Measurements from ENCODE around the gene RSKR. TPM values are rescaled to one million over a fixed set of nuclear protein-coding genes. Genes with fewer than 3 reads are reported as not detected.

RSKR gene
- total and polyA plus RNA-seq, 9 of the 15 experiments (the other 6 are each of a cell fraction or from before 2014, with no cell fraction given): 1.4 to 42.3 (median 16.2) TPM

DNA sequence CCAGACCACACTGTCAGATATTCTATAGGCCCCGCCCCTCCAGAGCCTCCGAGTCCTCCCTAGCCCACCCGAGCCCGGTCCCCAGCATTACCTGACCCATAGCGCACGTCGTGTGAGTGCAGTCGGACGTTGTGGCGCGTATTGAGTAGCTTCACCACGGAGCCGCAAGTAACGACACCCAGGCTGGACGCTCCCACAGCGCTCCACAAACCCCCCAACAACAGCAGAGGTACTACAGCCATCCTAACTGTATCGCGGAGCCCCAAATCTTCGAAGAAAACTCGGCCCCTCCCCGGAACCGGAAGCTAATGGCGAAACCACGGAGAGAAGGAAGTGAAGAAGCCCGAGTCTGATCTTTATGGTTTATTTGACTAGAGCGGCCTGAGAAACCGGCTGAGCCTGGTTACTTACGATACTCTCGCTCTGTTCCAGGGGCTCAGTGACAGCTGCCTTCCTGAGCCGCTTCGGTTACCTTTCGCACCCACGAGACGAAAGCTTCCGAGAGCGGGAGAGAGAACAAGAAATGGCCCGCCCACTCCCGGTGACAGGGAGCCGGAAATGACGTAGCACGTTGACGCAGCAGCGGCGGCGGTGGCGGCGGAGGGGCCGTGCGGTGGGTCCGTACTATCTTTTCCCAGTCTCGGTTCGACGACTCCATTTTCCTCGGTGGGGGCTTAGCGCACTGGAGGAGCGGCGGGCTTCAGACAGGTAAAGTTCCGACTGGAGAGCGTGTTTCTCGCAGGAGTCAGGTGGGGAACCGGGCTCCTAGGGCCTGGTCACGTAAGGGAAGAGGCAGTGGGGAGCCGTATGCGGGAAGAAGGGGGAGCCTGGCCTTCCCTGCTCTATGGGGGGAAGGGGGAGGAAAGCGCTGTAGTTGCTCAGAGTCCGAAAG lies 47.9 kb upstream of the RSKR start, which contains the start of the genes SDF2 and SUPT6H (continued):
- TF ChIP-seq, protein P1, sequence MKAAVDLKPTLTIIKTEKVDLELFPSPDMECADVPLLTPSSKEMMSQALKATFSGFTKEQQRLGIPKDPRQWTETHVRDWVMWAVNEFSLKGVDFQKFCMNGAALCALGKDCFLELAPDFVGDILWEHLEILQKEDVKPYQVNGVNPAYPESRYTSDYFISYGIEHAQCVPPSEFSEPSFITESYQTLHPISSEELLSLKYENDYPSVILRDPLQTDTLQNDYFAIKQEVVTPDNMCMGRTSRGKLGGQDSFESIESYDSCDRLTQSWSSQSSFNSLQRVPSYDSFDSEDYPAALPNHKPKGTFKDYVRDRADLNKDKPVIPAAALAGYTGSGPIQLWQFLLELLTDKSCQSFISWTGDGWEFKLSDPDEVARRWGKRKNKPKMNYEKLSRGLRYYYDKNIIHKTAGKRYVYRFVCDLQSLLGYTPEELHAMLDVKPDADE (conservative IDR thresholded peaks at IDR 0.05; ENCODE audit: control insufficient read depth, low read depth, low read length): peak; percentile 72
- TF ChIP-seq, protein P2, sequence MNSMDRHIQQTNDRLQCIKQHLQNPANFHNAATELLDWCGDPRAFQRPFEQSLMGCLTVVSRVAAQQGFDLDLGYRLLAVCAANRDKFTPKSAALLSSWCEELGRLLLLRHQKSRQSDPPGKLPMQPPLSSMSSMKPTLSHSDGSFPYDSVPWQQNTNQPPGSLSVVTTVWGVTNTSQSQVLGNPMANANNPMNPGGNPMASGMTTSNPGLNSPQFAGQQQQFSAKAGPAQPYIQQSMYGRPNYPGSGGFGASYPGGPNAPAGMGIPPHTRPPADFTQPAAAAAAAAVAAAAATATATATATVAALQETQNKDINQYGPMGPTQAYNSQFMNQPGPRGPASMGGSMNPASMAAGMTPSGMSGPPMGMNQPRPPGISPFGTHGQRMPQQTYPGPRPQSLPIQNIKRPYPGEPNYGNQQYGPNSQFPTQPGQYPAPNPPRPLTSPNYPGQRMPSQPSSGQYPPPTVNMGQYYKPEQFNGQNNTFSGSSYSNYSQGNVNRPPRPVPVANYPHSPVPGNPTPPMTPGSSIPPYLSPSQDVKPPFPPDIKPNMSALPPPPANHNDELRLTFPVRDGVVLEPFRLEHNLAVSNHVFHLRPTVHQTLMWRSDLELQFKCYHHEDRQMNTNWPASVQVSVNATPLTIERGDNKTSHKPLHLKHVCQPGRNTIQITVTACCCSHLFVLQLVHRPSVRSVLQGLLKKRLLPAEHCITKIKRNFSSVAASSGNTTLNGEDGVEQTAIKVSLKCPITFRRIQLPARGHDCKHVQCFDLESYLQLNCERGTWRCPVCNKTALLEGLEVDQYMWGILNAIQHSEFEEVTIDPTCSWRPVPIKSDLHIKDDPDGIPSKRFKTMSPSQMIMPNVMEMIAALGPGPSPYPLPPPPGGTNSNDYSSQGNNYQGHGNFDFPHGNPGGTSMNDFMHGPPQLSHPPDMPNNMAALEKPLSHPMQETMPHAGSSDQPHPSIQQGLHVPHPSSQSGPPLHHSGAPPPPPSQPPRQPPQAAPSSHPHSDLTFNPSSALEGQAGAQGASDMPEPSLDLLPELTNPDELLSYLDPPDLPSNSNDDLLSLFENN (IDR thresholded peaks at IDR 0.05; ENCODE audit: low read depth in 2 of 2, low read length in 2 of 2): peak in 1 of 2 experiments; percentile 37; a peak in 1 of 4 replicates
- TF ChIP-seq, protein P3, sequence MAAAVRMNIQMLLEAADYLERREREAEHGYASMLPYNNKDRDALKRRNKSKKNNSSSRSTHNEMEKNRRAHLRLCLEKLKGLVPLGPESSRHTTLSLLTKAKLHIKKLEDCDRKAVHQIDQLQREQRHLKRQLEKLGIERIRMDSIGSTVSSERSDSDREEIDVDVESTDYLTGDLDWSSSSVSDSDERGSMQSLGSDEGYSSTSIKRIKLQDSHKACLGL (CRISPR knock-in tag; IDR thresholded peaks at IDR 0.05; ENCODE audit: borderline replicate concordance, poor library complexity, severe bottlenecking): no peak
- 0 out of 2 replicates have a peak, but pooled peaks have one; percentile 6 for TF ChIP-seq CBX5 (IDR thresholded peaks at IDR 0.05; ENCODE audit: borderline replicate concordance, low read depth)
- TF ChIP-seq, protein P4, sequence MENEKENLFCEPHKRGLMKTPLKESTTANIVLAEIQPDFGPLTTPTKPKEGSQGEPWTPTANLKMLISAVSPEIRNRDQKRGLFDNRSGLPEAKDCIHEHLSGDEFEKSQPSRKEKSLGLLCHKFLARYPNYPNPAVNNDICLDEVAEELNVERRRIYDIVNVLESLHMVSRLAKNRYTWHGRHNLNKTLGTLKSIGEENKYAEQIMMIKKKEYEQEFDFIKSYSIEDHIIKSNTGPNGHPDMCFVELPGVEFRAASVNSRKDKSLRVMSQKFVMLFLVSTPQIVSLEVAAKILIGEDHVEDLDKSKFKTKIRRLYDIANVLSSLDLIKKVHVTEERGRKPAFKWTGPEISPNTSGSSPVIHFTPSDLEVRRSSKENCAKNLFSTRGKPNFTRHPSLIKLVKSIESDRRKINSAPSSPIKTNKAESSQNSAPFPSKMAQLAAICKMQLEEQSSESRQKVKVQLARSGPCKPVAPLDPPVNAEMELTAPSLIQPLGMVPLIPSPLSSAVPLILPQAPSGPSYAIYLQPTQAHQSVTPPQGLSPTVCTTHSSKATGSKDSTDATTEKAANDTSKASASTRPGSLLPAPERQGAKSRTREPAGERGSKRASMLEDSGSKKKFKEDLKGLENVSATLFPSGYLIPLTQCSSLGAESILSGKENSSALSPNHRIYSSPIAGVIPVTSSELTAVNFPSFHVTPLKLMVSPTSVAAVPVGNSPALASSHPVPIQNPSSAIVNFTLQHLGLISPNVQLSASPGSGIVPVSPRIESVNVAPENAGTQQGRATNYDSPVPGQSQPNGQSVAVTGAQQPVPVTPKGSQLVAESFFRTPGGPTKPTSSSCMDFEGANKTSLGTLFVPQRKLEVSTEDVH (IDR thresholded peaks at IDR 0.05; ENCODE audit: low read depth, partially characterized antibody): peak; percentile 95
- no peak for TF ChIP-seq ZNF121 (CRISPR knock-in tag; conservative IDR thresholded peaks at IDR 0.05)
- TF ChIP-seq ZNF589 (CRISPR knock-in tag; IDR thresholded peaks at IDR 0.05; ENCODE audit: low read depth): peak; percentile 71; the same call in 1 of the 2 replicates

Data from K562 (cell line).